Keratinocyte (primary cell): ENCODE data around the gene SINHCAF. TPM values are rescaled to one million over a fixed set of nuclear protein-coding genes. Genes with fewer than 3 reads are reported as not detected.
"Not testable (repeated sequence)": the region's sequence is repeated elsewhere in the genome, so short reads cannot be mapped to it uniquely, and the experiment has no call there.

Experiments
- DNase-seq: peaks from one replicate; pipeline ENCODE4 v3.0.0-alpha.2; 2011; ENCODE audit warnings: low read depth, missing footprints, low spot score
- FAIRE-seq: peaks from 2 replicates; lab custom pipeline; 2011; peaks lifted over from hg19 to GRCh38; lab: Jason Lieb, UNC
- H2AFZ ChIP-seq: 2 replicates; pipeline ENCODE4 v1.6.0; 2012; ENCODE audit warnings: low read length, control low read depth, inconsistent platforms; ENCODE audit not compliant: control insufficient read depth
- H3K27ac ChIP-seq: 2 replicates; pipeline ENCODE4 v1.5.1; 2011; ENCODE audit warnings: low read length; ENCODE audit not compliant: control insufficient read depth, insufficient read depth
- H3K27me3 ChIP-seq: 3 replicates; pipeline ENCODE4 v1.6.0; 2011; ENCODE audit warnings: low read length; ENCODE audit not compliant: control insufficient read depth, insufficient read depth; ENCODE audit errors: extremely low read depth
- H3K36me3 ChIP-seq, 2 experiments: 2 replicates in 1 of 2; 3 replicates in 1 of 2; pipeline ENCODE4 v1.5.1; 2011; ENCODE audit warnings: low read length in 2 of 2, mild to moderate bottlenecking in 1 of 2; ENCODE audit not compliant: control insufficient read depth in 2 of 2, insufficient read depth in 2 of 2; ENCODE audit errors: extremely low read depth in 1 of 2
- H3K4me1 ChIP-seq: 3 replicates; pipeline ENCODE4 v1.5.1; 2011; ENCODE audit warnings: low read length; ENCODE audit not compliant: control insufficient read depth, insufficient read depth; ENCODE audit errors: extremely low read depth
- H3K4me2 ChIP-seq: 3 replicates; pipeline ENCODE4 v1.6.0; 2011; ENCODE audit warnings: low read depth, low read length; ENCODE audit not compliant: control insufficient read depth, insufficient read depth; ENCODE audit errors: extremely low read depth
- H3K4me3 ChIP-seq, 3 experiments: fragments of 200-600 bp in 1 of 3; sonication (generic) in 1 of 3; 2 replicates in 2 of 3; 3 replicates in 1 of 3; pipeline ENCODE4 v1.5.1; 2011 to 2016; ENCODE audit warnings: low read length in 3 of 3, mild to moderate bottlenecking in 3 of 3, control low read depth in 2 of 3, inconsistent platforms in 1 of 3, low read depth in 1 of 3, mixed read lengths in 1 of 3, mixed run types in 1 of 3, moderate library complexity in 1 of 3; ENCODE audit not compliant: control insufficient read depth in 2 of 3, insufficient read depth in 2 of 3; ENCODE audit errors: extremely low read depth in 1 of 3
- H3K79me2 ChIP-seq: 2 replicates; pipeline ENCODE4 v1.6.0; 2012; ENCODE audit warnings: low read length; ENCODE audit not compliant: control insufficient read depth, insufficient read depth
- H3K9ac ChIP-seq: 3 replicates; pipeline ENCODE4 v1.6.0; 2011; ENCODE audit warnings: low read length; ENCODE audit not compliant: control insufficient read depth, insufficient read depth; ENCODE audit errors: extremely low read depth
- H3K9me1 ChIP-seq: 3 replicates; pipeline ENCODE4 v1.6.0; 2011; ENCODE audit warnings: low read length; ENCODE audit not compliant: control insufficient read depth, insufficient read depth; ENCODE audit errors: extremely low read depth
- H3K9me3 ChIP-seq: 2 replicates; pipeline ENCODE4 v1.5.1; 2012; ENCODE audit warnings: low read depth, low read length; ENCODE audit not compliant: control insufficient read depth
- H4K20me1 ChIP-seq: 3 replicates; pipeline ENCODE4 v1.6.0; 2011; ENCODE audit warnings: low read length; ENCODE audit not compliant: control insufficient read depth, insufficient read depth; ENCODE audit errors: extremely low read depth
- CTCF ChIP-seq, 3 experiments: IDR thresholded peaks in 1 of 3; conservative IDR thresholded peaks in 1 of 3; optimal IDR thresholded peaks in 1 of 3; 2 replicates in 2 of 3; 3 replicates in 1 of 3; pipeline versions ENCODE3 to v1.5.1; 2011; ENCODE audit warnings: low read length in 3 of 3, mild to moderate bottlenecking in 3 of 3, moderate library complexity in 2 of 3, control low read depth in 1 of 3, inconsistent platforms in 1 of 3; ENCODE audit not compliant: insufficient read depth in 2 of 3; ENCODE audit errors: extremely low read depth in 1 of 3
- EZH2 ChIP-seq: IDR thresholded peaks from one replicate; pipeline ENCODE4 v1.6.1; 2012; ENCODE audit warnings: inconsistent platforms, mild to moderate bottlenecking, low read length, moderate library complexity
- dilution Hi-C: fragments of 300-500 bp; cut with MboI; formaldehyde crosslinking; loops from one replicate; pipeline ENCODE4 v1.7.0; 2020; ENCODE audit warnings: low sequenced_read_pairs; ENCODE audit not compliant: extremely low pct_ligation_motif_present
- polyA plus RNA-seq, 5 experiments: library from polyadenylated mRNA; depleted of rRNA in 3 of 5; stranded (reverse) in 3 of 5; stranded (forward) in 1 of 5; unstranded in 1 of 5; fragments of >200 nt; gene quantifications; 1 replicate in 1 of 5; 2 replicates in 3 of 5; 3 replicates in 1 of 5; pipeline versions ENCODE4 v1.2.1 to v1.2.3, GENCODE V29; 2011 to 2012; ENCODE audit warnings: missing spikeins in 2 of 5, low read depth in 1 of 5, low replicate concordance in 1 of 5

The SINHCAF gene
- polyA plus RNA-seq, 1 donor (not counting 4 experiments of a cell fraction or from before 2014, with no cell fraction given): 57.4 TPM

GRCh38 chr12:31275491-31275890 lies 50.5 kb downstream of the SINHCAF start:
- H3K27ac ChIP-seq: no peak overlapping the region
- no peak overlapping the region for H3K9ac ChIP-seq
- H3K27me3 ChIP-seq: no peaks in the 10 kb centered on the region
- H3K4me3 ChIP-seq: no peak overlapping the region
- no peaks in the 10 kb centered on the region for H3K4me1 ChIP-seq
- H3K36me3 ChIP-seq: peaks cover 2 to 4% of the 10 kb centered on the region in 2 experiments
- H3K9me3 ChIP-seq: no peaks in the 10 kb centered on the region
- no peaks in the 10 kb centered on the region for H3K9me1 ChIP-seq
- dilution Hi-C loops: no loop called here
- TF ChIP-seq CTCF (optimal IDR thresholded peaks at IDR 0.05 in 1 of 3, IDR thresholded peaks at IDR 0.05 in 1 of 3, conservative IDR thresholded peaks at IDR 0.05 in 1 of 3; ENCODE audit: extremely low read depth in 1 of 3, insufficient read depth in 2 of 3, low read length in 3 of 3) (no peak), EZH2 (no peak)
- peaks cover 2% of the 10 kb centered on the region for H4K20me1 ChIP-seq
- no peak overlapping the region for H2AFZ ChIP-seq
- no peaks in the 10 kb centered on the region for H3K79me2 ChIP-seq
- FAIRE-seq: no peak
- DNase-seq: no peak
- H3K4me2 ChIP-seq: no peak overlapping the region

GRCh38 chr12:31274520-31275300 lies 51.2 kb downstream of the SINHCAF start:
- Histone ChIP-seq H3K79me2 (no peaks in the 10 kb centered on the region), H3K27ac (no peak overlapping the region), H3K36me3 (peaks cover 0 to 3% of the 10 kb centered on the region in 2 experiments), H3K4me1 (no peaks in the 10 kb centered on the region), H3K9me1 (no peaks in the 10 kb centered on the region), H4K20me1 (peaks cover under 1% of the 10 kb centered on the region), H3K4me2 (no peak overlapping the region), H2AFZ (no peak overlapping the region), H3K9me3 (no peaks in the 10 kb centered on the region), H3K27me3 (no peaks in the 10 kb centered on the region), H3K4me3 (no peak overlapping the region), H3K9ac (no peak overlapping the region)
- no peak for DNase-seq
- dilution Hi-C loops: no loop called here
- TF ChIP-seq EZH2: no peak
- no peak for TF ChIP-seq CTCF (optimal IDR thresholded peaks at IDR 0.05 in 1 of 3, IDR thresholded peaks at IDR 0.05 in 1 of 3, conservative IDR thresholded peaks at IDR 0.05 in 1 of 3; ENCODE audit: extremely low read depth in 1 of 3, insufficient read depth in 2 of 3, low read length in 3 of 3)
- FAIRE-seq: no peak

DNA sequence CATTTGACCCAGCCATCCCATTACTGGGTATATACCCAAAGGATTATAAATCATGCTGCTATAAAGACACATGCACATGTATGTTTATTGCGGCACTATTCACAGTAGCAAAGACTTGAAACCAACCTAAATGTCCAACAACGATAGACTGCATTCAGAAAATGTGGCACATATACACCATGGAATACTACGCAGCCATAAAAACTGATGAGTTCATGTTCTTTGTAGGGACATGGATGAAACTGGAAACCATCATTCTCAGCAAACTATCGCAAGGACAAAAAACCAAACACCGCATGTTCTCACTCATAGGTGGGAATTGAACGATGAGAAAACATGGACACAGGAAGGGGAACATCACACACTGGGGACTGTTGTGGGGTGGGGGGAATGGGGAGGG lies 52.2 kb downstream of the SINHCAF start:
- dilution Hi-C loops, H2AFZ ChIP-seq, H3K9me1 ChIP-seq, H3K9me3 ChIP-seq, FAIRE-seq, H3K27ac ChIP-seq, H3K4me2 ChIP-seq, H3K9ac ChIP-seq, H3K4me3 ChIP-seq, H3K79me2 ChIP-seq, DNase-seq, H4K20me1 ChIP-seq, H3K27me3 ChIP-seq, H3K36me3 ChIP-seq, H3K4me1 ChIP-seq: not testable (repeated sequence)
